GM12878 (cell line): ENCODE results near the gene PIK3C3. TPM values are rescaled to one million over a fixed set of nuclear protein-coding genes. Genes with fewer than 3 reads are reported as not detected.
"Not testable (repeated sequence)": the region's sequence is repeated elsewhere in the genome, so short reads cannot be mapped to it uniquely, and the experiment has no call there.

Experiments used
- ATAC-seq: fragments of 200-7000 bp; cut with Tn5 transposase; 3 replicates; pipeline ENCODE4 v1.9.1; 2020; ENCODE audit warnings: mild to moderate bottlenecking, moderate library complexity
- BruUV-seq: library from RNA; stranded (reverse); fragments of 400-500 nt; replicated peaks from 2 replicates; lab custom pipeline; 2021; lab: Mats Ljungman, UMichigan
- CTCF ChIA-PET: fragments of 300-600 bp; sonication (Branson Sonifier 250); formaldehyde crosslinking; extraction: SDS; loops from one replicate; lab custom pipeline; 2021; ENCODE audit warnings: inconsistent platforms; lab: Yijun Ruan, JAX
- POLR2A ChIA-PET: fragments of 350-600 bp; formaldehyde crosslinking; extraction: SDS; loops from one replicate; lab custom pipeline; 2021; ENCODE audit warnings: inconsistent platforms; lab: Charles Lee
- RAD21 ChIA-PET: fragments of 300-600 bp; sonication (Branson Sonifier 250); formaldehyde crosslinking; loops from one replicate; lab custom pipeline; 2023; ENCODE audit warnings: antibody characterized with exemption; ENCODE audit not compliant: unreplicated experiment; lab: Charles Lee
- SMC1A ChIA-PET: fragments of 300-600 bp; sonication (Branson Sonifier 250); formaldehyde crosslinking; loops from one replicate; lab custom pipeline; 2023; ENCODE audit not compliant: unreplicated experiment, uncharacterized antibody; lab: Charles Lee
- DNase-seq: peaks from one replicate; pipeline ENCODE4 v3.0.0-alpha.2; 2011; ENCODE audit warnings: low read depth, low spot score
- FAIRE-seq: peaks from 3 replicates; lab custom pipeline; 2011; peaks lifted over from hg19 to GRCh38; lab: Jason Lieb, UNC
- H2AFZ ChIP-seq: 2 replicates; pipeline ENCODE4 v1.6.0; 2011; ENCODE audit warnings: low read depth, low read length, control low read depth; ENCODE audit not compliant: control insufficient read depth
- H3K27ac ChIP-seq: 2 replicates; pipeline ENCODE4 v1.5.1; 2011; ENCODE audit warnings: control low read depth; ENCODE audit not compliant: control insufficient read depth, insufficient read depth
- H3K27me3 ChIP-seq, 2 experiments: replicated peaks in 1 of 2; 2 replicates each; pipeline versions ENCODE4 v1.6.0 to v1.6.1; 2011; ENCODE audit warnings: low read length in 1 of 2; ENCODE audit not compliant: control insufficient read depth in 2 of 2, insufficient read depth in 2 of 2
- H3K36me3 ChIP-seq, 2 experiments: 2 replicates each; pipeline ENCODE4 v1.5.1; 2011; ENCODE audit warnings: low read length in 1 of 2; ENCODE audit not compliant: control insufficient read depth in 2 of 2, insufficient read depth in 2 of 2
- H3K4me1 ChIP-seq: 2 replicates; pipeline ENCODE4 v1.6.1; 2011; ENCODE audit warnings: mild to moderate bottlenecking, low read length, moderate library complexity, mixed read lengths; ENCODE audit not compliant: control insufficient read depth, insufficient read depth
- H3K4me2 ChIP-seq: 2 replicates; pipeline ENCODE4 v1.6.0; 2011; ENCODE audit warnings: control low read depth; ENCODE audit not compliant: control insufficient read depth, insufficient read depth
- H3K4me3 ChIP-seq: fragments of 200-600 bp; sonication (generic); 2 replicates; pipeline ENCODE4 v1.5.1; 2016
- H3K79me2 ChIP-seq: 2 replicates; pipeline ENCODE4 v1.6.0; 2011; ENCODE audit warnings: low read length; ENCODE audit not compliant: control insufficient read depth, insufficient read depth
- H3K9ac ChIP-seq: 2 replicates; pipeline ENCODE4 v1.8.0; 2011; ENCODE audit warnings: low read length, control low read depth, mixed read lengths; ENCODE audit not compliant: control insufficient read depth, insufficient read depth
- H3K9me3 ChIP-seq: replicated peaks from 3 replicates; pipeline ENCODE4 v1.5.1; 2011; ENCODE audit warnings: mild to moderate bottlenecking, low read length; ENCODE audit not compliant: control insufficient read depth, insufficient read depth
- H4K20me1 ChIP-seq: 2 replicates; pipeline ENCODE4 v1.6.0; 2011; ENCODE audit not compliant: control insufficient read depth, insufficient read depth
- CEBPB ChIP-seq, 2 experiments: fragments of 150-350 bp in 1 of 2; IDR thresholded peaks; 2 replicates each; pipeline ENCODE4 v1.6.1; 2012 to 2014; ENCODE audit warnings: low read depth in 2 of 2, low read length in 2 of 2, borderline replicate concordance in 1 of 2, inconsistent platforms in 1 of 2
- EZH2 ChIP-seq: IDR thresholded peaks from 2 replicates; pipeline ENCODE4 v1.6.1; 2012; ENCODE audit warnings: low read depth, mild to moderate bottlenecking, control low read depth, inconsistent platforms, low read length, borderline replicate concordance; ENCODE audit not compliant: control insufficient read depth
- HCFC1 ChIP-seq: fragments of 150-350 bp; IDR thresholded peaks from 2 replicates; pipeline ENCODE4 v1.6.1; 2014; ENCODE audit warnings: low read length
- PML ChIP-seq: IDR thresholded peaks from 2 replicates; pipeline ENCODE4 v1.6.1; 2012; ENCODE audit warnings: low read length, inconsistent platforms
- ZNF274 ChIP-seq: IDR thresholded peaks from one replicate; pipeline ENCODE4 v1.8.0; 2011; ENCODE audit not compliant: insufficient read length, insufficient read depth
- WGBS: methylation state at CpG from one replicate; pipeline ENCODE4 v1.1.6; 2016; ENCODE audit warnings: low lambda C conversion rate; ENCODE audit not compliant: insufficient replicate concordance, insufficient coverage; ENCODE audit errors: missing lambda C conversion rate; 5-methylcytosine and 5-hydroxymethylcytosine counted together
- in situ Hi-C: fragments of 300-500 bp; cut with MboI; formaldehyde crosslinking; loops from 9 replicates; pipeline ENCODE4 v1.14.3; 2018; ENCODE audit warnings: mixed read lengths
- intact Hi-C: fragments of 100-400 bp; cut with micrococcal nuclease; formaldehyde crosslinking; loops from one replicate; pipeline ENCODE4 v1.14.2; 2022; ENCODE audit not compliant: unreplicated experiment
- polyA plus RNA-seq, 11 experiments: library from polyadenylated mRNA; depleted of rRNA in 4 of 11; unstranded in 6 of 11; stranded (reverse) in 5 of 11; fragments of >200 nt; fragmentation: Nextera tagmentation in 4 of 11; fragmentation: Illumina TruSeq in 1 of 11; extraction: Ambion mirVana in 4 of 11; extraction: Trizol in 1 of 11; gene quantifications; 1 replicate in 1 of 11; 2 replicates in 10 of 11; pipeline versions ENCODE4 v1.2.1 to v1.2.3, GENCODE V29; 2011 to 2016; ENCODE audit warnings: inconsistent platforms in 2 of 11, missing spikeins in 2 of 11, low read depth in 1 of 11
- total RNA-seq, 4 experiments: library from RNA; depleted of rRNA in 3 of 4; stranded (reverse); fragments of >200 nt in 3 of 4; fragmentation: Illumina TruSeq in 1 of 4; extraction: Trizol in 1 of 4; gene quantifications; 2 replicates each; pipeline versions ENCODE4 v1.2.1 to v1.2.3, GENCODE V29; 2013 to 2021

Gene PIK3C3
- total and polyA plus RNA-seq, 10 of the 15 experiments (the other 5 are each of a cell fraction or from before 2014, with no cell fraction given), result 14.4 to 131 (median 32.4) TPM

GRCh38 chr18:42047721-42048120 is 92.7 kb downstream of the PIK3C3 start:
- Histone ChIP-seq H4K20me1 (no peaks in the 10 kb centered on the region), H3K27ac (no peak overlapping the region), H3K36me3 (peaks cover 0 to 10% of the 10 kb centered on the region in 2 experiments; a peak in 3 of 4 replicates), H3K79me2 (no peaks in the 10 kb centered on the region), H3K4me3 (no peak overlapping the region), H3K9me3 (no peaks in the 10 kb centered on the region), H3K4me1 (no peaks in the 10 kb centered on the region), H3K27me3 (no peaks in the 10 kb centered on the region), H3K9ac (no peak overlapping the region), H3K4me2 (no peak overlapping the region), H2AFZ (no peak overlapping the region)
- intact Hi-C loops (no loop called here), in situ Hi-C loops (no loop called here)
- no peak for FAIRE-seq
- no peak for ATAC-seq
- ChIA-PET SMC1A (interaction anchor here (0.7 kb wide), 1 partner anchor 35 kb away, joined by 4 read pairs; no protein-coding TSS in a partner anchor), POLR2A (interaction anchor here (0.6 kb wide), 1 partner anchor 21 kb away, joined by 3 read pairs; no protein-coding TSS in a partner anchor), CTCF (interaction anchor here (0.8 to 2.4 kb wide), 4 partner anchors 9 to 31 kb away, joined by 3 to 8 read pairs (median 3); no protein-coding TSS in a partner anchor), RAD21 (interaction anchor here (1.2 kb wide), 1 partner anchor 16 kb away, joined by 3 read pairs; no protein-coding TSS in a partner anchor)
- no peak for TF ChIP-seq HCFC1
- TF ChIP-seq EZH2, result no peak
- TF ChIP-seq PML, result no peak
- TF ChIP-seq ZNF274, result no peak
- no peak for DNase-seq
- no TSS peak for BruUV-seq

GRCh38 chr18:42048158-42048557 is 93.1 kb downstream of the PIK3C3 start:
- ChIA-PET POLR2A (interaction anchor here (0.6 kb wide), 1 partner anchor 21 kb away, joined by 3 read pairs; no protein-coding TSS in a partner anchor), SMC1A (no interaction called here), CTCF (interaction anchor here (0.8 to 2.4 kb wide), 5 partner anchors 8 to 30 kb away, joined by 3 to 8 read pairs (median 3); no protein-coding TSS in a partner anchor), RAD21 (interaction anchor here (1.2 kb wide), 1 partner anchor 15 kb away, joined by 3 read pairs; no protein-coding TSS in a partner anchor)
- TF ChIP-seq CEBPB (IDR thresholded peaks at IDR 0.05; ENCODE audit: borderline replicate concordance in 1 of 2, low read depth in 2 of 2, low read length in 2 of 2), result no peak
- in situ Hi-C loops (no loop called here), intact Hi-C loops (no loop called here)
- Histone ChIP-seq H3K4me1 (no peaks in the 10 kb centered on the region), H3K9ac (no peak overlapping the region), H3K79me2 (no peaks in the 10 kb centered on the region), H4K20me1 (no peaks in the 10 kb centered on the region), H3K27me3 (no peaks in the 10 kb centered on the region), H2AFZ (no peak overlapping the region), H3K27ac (no peak overlapping the region), H3K36me3 (peaks cover 0 to 10% of the 10 kb centered on the region in 2 experiments; a peak in 3 of 4 replicates), H3K4me2 (no peak overlapping the region), H3K9me3 (no peaks in the 10 kb centered on the region), H3K4me3 (no peak overlapping the region)
- DNase-seq, result no peak
- 97% methylated on average over 2 of the region's 2 CpGs for WGBS
- no peak for ATAC-seq
- no peak for FAIRE-seq
- BruUV-seq, result no TSS peak

- ATAC-seq, H3K9me3 ChIP-seq, H3K27ac ChIP-seq, H3K9ac ChIP-seq, H4K20me1 ChIP-seq, H3K4me2 ChIP-seq, H3K27me3 ChIP-seq, H2AFZ ChIP-seq, FAIRE-seq, in situ Hi-C loops, BruUV-seq, DNase-seq, POLR2A ChIA-PET, intact Hi-C loops, H3K4me1 ChIP-seq, H3K79me2 ChIP-seq, H3K4me3 ChIP-seq: not testable (repeated sequence)
- H3K36me3 ChIP-seq, result peaks cover 0 to 11% of the 10 kb centered on the region in 2 experiments; a peak in 3 of 4 replicates
- CTCF ChIA-PET, result interaction anchor here (1.2 to 6.1 kb wide), 5 partner anchors 11 to 247 kb away, joined by 3 to 104 read pairs (median 50); no protein-coding TSS in a partner anchor
- RAD21 ChIA-PET, result interaction anchor here (1.2 kb wide), 1 partner anchor 1222 kb away, joined by 4 read pairs; no protein-coding TSS in a partner anchor
- SMC1A ChIA-PET, result interaction anchor here (2.7 kb wide), 1 partner anchor 1222 kb away, joined by 11 read pairs; no protein-coding TSS in a partner anchor
- 97% methylated on average over 15 of the region's 15 CpGs for WGBS
Measured at GRCh38 chr18:42049536-42049935, 94.5 kb downstream of the PIK3C3 start.
